ENCODE data around the gene DPYD. TPM values are rescaled to one million over a fixed set of nuclear protein-coding genes. Genes with fewer than 3 reads are reported as not detected.
A peak's percentile ranks its signal among the peaks of the same experiment; 100 is the strongest.

DPYD gene
- polyA plus RNA-seq, 4 donors = 11.4 to 44.8 (median 16.7) TPM

- no peak for DNase-seq (ENCODE audit: low read depth in 4 of 4, low spot score in 3 of 4)
Measured at GRCh38 chr1:97337250-97338030, 583.4 kb downstream of the DPYD start.

GRCh38 chr1:97334454-97334853 lies 586.4 kb downstream of the DPYD start:
- no peak for DNase-seq (ENCODE audit: low read depth in 4 of 4, low spot score in 3 of 4)

DNA sequence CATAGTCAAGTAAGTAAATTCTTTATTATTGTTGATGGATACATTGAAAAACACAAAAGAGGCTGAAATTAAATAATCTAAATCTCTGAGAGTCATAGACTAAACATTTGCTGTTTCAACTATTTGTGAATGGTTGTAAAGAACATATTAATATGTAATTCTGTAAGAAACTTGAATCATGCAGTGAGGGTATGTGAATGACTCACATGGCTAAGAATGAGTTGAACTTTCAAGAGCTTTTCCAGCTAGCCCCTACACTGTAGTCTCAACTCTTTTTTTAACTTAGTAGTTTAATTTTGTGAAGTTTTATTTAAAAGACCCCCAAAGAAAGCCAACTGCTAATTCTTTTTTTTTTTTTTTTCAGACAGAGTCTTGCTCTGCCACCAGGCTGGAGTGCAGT lies 588.1 kb downstream of the DPYD start:
- no peak for DNase-seq (ENCODE audit: low read depth in 4 of 4, low spot score in 3 of 4)

- DNase-seq (ENCODE audit: low read depth in 4 of 4, low spot score in 3 of 4) = no peak
Measured at GRCh38 chr1:97331165-97331564, 589.7 kb downstream of the DPYD start.

DNA sequence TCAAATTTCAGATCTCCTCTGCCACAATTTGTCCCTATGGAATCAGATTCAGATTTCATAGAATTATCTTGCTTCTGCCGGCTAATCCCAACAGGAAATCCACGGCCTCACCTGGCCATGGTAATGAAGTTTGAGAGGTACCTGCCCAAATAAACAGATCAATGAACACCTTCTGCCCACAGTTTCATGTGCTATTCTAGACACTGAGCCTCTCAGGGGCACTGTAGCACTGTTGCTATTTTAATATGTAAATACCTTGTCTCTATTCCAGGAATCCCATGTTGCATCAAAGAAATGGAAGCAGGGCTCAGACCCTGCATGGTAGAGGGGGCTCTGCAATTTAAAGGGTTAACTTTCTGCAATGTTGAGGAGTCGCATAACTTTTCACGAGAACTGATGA lies 606.1 kb downstream of the DPYD start:
- no peak for DNase-seq (ENCODE audit: low read depth in 4 of 4, low spot score in 3 of 4)

GRCh38 chr1:97308131-97308530 lies 612.7 kb downstream of the DPYD start:
- DNase-seq (ENCODE audit: low read depth in 4 of 4, low spot score in 3 of 4) = no peak

DNA sequence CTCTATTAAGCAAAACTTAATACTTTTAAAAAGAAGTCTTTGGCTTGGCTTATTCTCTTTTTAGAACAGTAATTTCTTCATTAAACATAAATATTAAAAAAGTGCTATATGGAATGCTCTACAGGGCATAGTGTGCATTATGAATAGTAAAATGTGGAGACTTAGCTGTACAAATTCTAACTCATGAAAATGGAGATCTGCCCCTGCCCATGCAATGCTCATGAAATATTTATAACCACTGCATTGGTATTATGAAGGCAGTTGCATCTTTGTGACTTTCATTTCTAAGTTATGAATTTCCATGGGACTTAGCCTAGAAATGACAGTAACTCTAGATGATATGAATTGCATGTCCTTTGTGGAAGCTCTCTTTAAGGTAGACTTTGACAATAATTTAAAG lies 613.3 kb downstream of the DPYD start:
- no peak for DNase-seq (ENCODE audit: low read depth in 4 of 4, low spot score in 3 of 4)

- DNase-seq (ENCODE audit: low read depth in 4 of 4, low spot score in 3 of 4) = no peak
Measured at GRCh38 chr1:97307151-97307550, 613.7 kb downstream of the DPYD start.

DNA sequence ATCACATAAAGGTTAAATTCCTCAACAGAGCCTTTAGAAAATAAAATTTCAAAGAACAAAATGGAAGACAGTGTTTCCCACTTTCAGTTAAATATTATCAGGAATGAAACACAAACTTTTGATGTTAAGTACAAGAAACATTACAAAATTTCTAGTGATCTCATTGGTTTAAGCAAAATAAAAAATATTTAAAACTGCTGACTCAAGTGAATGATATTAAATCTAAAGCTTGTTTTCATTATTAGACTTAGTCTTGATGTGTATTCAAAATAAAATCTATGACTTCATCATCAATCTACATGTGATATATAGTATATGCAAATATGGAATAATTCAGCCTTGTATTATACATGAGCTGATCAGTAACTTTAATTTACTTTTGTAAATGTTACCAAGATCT lies 614.3 kb downstream of the DPYD start:
- no peak for DNase-seq (ENCODE audit: low read depth in 4 of 4, low spot score in 3 of 4)

- DNase-seq (ENCODE audit: low read depth in 4 of 4, low spot score in 3 of 4) = no peak
Measured at GRCh38 chr1:97304366-97304765, 616.5 kb downstream of the DPYD start.

DNA sequence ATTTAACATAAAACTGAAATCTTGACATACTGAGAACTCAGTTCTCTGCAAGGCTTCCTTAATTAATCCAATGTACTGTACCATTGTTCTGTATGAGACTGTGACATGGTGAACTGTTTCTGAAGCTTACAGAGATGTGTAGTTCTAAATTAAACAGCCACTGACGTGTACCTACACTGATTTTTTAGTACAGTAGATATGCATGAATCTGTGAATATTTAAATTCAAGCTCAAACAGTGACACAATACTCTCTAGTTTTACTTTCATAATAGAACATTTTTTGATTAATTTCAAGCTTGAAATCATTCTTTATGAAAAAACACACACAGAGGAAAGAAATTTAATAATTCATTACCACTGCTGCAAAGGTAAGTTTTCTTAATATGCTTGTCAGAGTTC lies 621.9 kb downstream of the DPYD start:
- no peak for DNase-seq (ENCODE audit: low read depth in 4 of 4, low spot score in 3 of 4)

GRCh38 chr1:97297611-97298010 lies 623.2 kb downstream of the DPYD start:
- DNase-seq (ENCODE audit: low read depth in 4 of 4, low spot score in 3 of 4) = no peak

DNA sequence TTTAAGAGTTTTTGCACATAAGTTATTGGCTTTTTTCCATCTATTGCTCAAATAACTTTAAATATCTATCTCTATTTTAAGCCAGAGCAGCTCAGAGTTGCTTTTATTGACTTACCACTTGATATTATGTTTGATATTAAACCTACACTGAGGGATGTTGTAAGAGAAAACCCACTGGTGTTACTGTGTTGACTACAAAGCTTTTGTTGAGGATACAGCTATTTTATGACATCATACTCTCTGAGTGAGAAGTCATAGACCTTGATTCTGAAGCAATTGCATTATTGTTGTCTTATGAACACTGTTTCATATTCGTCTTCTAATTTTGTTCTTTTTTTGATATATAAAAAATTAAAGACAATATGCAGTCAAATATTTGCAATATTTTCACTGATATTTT lies 638.9 kb downstream of the DPYD start:
- no peak for DNase-seq (ENCODE audit: low read depth in 4 of 4, low spot score in 3 of 4)

DNA sequence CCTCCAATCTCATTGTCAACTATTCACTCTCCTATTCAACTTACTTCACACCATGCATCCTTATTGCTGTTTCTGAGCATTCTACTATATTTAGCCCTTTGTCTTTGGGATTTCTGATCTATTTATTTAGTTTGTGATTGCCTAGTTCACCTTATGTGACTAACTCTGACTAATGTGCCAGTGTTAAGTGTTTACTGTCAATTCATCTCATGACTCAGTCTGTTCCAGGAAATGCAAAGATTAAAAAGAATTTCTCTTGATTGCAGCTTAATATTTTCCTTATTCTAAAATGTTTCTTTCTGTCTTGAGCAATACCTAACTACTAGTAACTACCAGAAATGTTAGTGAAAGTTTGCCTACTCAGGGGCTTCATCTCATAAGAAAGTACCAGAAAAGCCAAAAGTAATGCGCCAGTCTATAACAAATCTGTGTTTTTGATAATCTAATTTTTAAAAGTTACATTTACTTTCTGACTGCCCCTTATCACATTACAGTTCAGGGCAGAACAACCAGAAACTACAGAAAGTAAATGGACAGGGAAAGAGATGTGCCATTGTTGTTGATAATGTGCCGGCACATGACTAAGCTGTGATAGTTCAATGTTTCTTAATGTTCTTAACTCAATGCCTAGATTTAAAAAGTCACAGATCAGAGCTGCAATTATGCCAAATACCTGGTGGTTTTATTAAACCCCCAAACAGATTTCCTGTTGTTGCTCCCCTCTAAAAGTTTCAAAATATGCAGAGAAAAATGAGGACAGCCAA lies 642.8 kb downstream of the DPYD start:
- DNase-seq (ENCODE audit: low read depth in 4 of 4, low spot score in 3 of 4) = no peak

GRCh38 chr1:97271916-97272788 lies 648.7 kb downstream of the DPYD start:
- DNase-seq (ENCODE audit: low read depth in 4 of 4, low spot score in 3 of 4) = peak in 3 of 4 donors; percentile 2 to 8 (median 8)

DNA sequence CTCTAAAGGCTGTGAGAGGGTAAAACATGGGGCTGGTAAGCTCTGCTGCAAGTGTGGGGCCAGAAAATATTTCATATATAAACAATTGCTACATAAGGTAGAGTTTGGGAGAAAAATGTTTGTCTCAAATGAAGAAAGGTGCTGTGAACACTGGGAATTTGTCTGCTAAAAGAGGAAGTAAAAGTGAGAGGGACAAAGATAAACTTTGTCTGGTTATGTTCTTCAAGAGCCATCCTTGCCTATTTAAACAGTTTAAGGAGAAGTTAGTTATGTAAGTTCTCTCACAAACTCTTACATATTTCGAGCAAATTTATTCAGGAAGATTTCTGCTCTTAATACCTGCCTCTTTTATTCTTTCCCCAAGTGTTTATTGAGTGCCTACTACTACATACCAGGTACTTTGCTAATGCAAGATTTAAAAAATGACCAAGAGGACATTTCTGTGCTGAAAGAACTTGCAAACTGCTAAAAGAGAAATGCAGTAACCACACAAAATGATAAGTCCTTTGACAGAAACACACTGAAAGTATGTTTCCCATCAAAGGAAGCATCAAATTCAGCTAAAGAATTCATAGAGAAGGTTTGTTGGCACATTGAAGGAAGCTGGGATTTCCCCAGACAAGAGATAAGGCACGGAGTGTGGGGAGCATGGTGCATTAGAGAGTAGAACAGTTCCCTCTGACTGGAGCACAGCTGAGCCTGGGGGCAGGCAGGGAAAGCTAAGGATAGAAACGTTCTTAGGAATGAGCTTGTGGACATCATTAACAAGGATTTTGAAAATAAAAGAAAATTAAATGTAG lies 650.1 kb downstream of the DPYD start:
- no peak for DNase-seq (ENCODE audit: low read depth in 4 of 4, low spot score in 3 of 4)

- no peak for DNase-seq (ENCODE audit: low read depth in 4 of 4, low spot score in 3 of 4)
Measured at GRCh38 chr1:97265630-97266029, 655.2 kb downstream of the DPYD start.

DNA sequence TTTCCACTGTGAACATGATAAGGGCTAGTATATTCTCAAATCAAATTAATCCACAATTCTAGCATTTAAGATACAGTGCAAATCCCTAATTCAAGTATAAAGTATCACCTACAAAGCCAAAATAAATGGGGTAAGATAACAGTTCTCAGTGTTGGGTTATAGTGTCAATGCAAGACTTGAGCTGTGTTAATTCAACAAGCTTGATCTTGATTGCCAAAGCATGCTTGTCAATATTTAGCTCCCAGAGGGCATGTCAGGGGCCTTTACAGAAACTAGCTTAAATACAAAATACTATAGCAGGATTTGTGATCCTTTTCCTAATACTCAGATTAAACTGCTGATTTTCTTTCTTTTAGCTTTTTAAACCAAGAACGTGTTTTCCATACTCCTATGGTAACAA lies 658.0 kb downstream of the DPYD start:
- DNase-seq (ENCODE audit: low read depth in 4 of 4, low spot score in 3 of 4) = no peak

- no peak for DNase-seq (ENCODE audit: low read depth in 4 of 4, low spot score in 3 of 4)
Measured at GRCh38 chr1:97258597-97258996, 662.2 kb downstream of the DPYD start.

- DNase-seq (ENCODE audit: low read depth in 4 of 4, low spot score in 3 of 4) = no peak
Measured at GRCh38 chr1:97254731-97255463, 665.9 kb downstream of the DPYD start.

Measured in left renal pelvis (tissue), 4 donors.